Heart left ventricle (tissue), 13 donors: ENCODE measurements around the gene ACACA.

Source experiments
- CTCF ChIP-seq, 12 donors: fragments of 200-600 bp; sonication (generic) in 4 of 12; IDR thresholded peaks; one replicate each; pipeline versions ENCODE4 v1.5.0 to v1.8.0; 2018 to 2022; ENCODE audit warnings: antibody characterized with exemption in 12 of 12, mild to moderate bottlenecking in 5 of 12
- POLR2A ChIP-seq, 2 donors: fragments of 450-650 bp; IDR thresholded peaks; one replicate each; pipeline ENCODE4 v1.6.1; 2017; ENCODE audit warnings: antibody characterized with exemption in 2 of 2, mild to moderate bottlenecking in 2 of 2, moderate library complexity in 2 of 2
- donor health status: ischemic (EF 13 %, LVEDD 7.1; RV severe dilation, severe dysfunction).
- donor health status: DM: no; HTN: yes; CAD: no.
- donor health status: DM: no; HTN: no; CAD: no.
- donor health status: ischemic (EF 25% LVEDD 6.9; RV normal size, moderate dysfunction).
- donor health status: ischemic (EF 25% LVEDD 5.7; RV mildly dilated, moderate dysfunction).
- donor health status: ischemic (EF 35%, LVEDD 5.7; RV mildly dilated, moderate dysfunction).
- donor health status: nonischemic (EF 11% LVEDD 7.7; RV severe dilation, severe dysfunction).
- donor health status: DM: yes; HTN: yes; CAD: no.
- donor health status: PGD.
- donor health status: ischemic (EF 29% LVEDD 5.4; RV normal size, mild dysfunction).
- donor health status: nonischemic (EF 23%, LVEDD 6.1; RV moderate dilation, normal function).

- TF ChIP-seq CTCF (IDR thresholded peaks at IDR 0.05) (no peak), POLR2A (IDR thresholded peaks at IDR 0.05) (no peak)
These were observed 111.7 kb downstream of the ACACA start for GRCh38 chr17:37294888-37295287.
